HCT116 (cell line): ENCODE results near the gene CA10.

ENCODE experiments used
- CTCF ChIP-seq, 3 experiments: fragments of 200-600 bp in 1 of 3; sonication (generic) in 1 of 3; IDR thresholded peaks in 2 of 3; conservative IDR thresholded peaks in 1 of 3; 2 replicates each; pipeline ENCODE4 v1.5.1; 2012 to 2017; ENCODE audit warnings: low read depth in 2 of 3, low read length in 2 of 3, antibody characterized with exemption in 1 of 3, borderline replicate concordance in 1 of 3, control low read depth in 1 of 3, mild to moderate bottlenecking in 1 of 3, mixed read lengths in 1 of 3, mixed run types in 1 of 3, moderate library complexity in 1 of 3; ENCODE audit not compliant: insufficient read depth in 1 of 3
- EGR1 ChIP-seq: IDR thresholded peaks from 2 replicates; pipeline ENCODE4 v1.6.1; 2012; ENCODE audit warnings: low read depth
- EZH2 ChIP-seq: fragments of 200-600 bp; sonication (generic); IDR thresholded peaks from 2 replicates; pipeline ENCODE4 v1.6.1; 2017; ENCODE audit warnings: antibody characterized with exemption, mixed run types
- EZH2phosphoT487 ChIP-seq: fragments of 200-600 bp; IDR thresholded peaks from 2 replicates; pipeline ENCODE4 v1.6.1; 2018; ENCODE audit warnings: antibody characterized with exemption, borderline replicate concordance
- MAX ChIP-seq: IDR thresholded peaks from 2 replicates; pipeline ENCODE4 v1.6.1; 2012
- POLR2A ChIP-seq: IDR thresholded peaks from 2 replicates; pipeline ENCODE4 v1.7.0; 2011; ENCODE audit warnings: borderline replicate concordance; ENCODE audit not compliant: insufficient read depth, insufficient read length; ENCODE audit errors: extremely low read depth
- POLR2AphosphoS5 ChIP-seq: IDR thresholded peaks from 2 replicates; pipeline ENCODE4 v1.6.1; 2011; ENCODE audit warnings: mild to moderate bottlenecking, low read depth, low read length, moderate library complexity
- RAD21 ChIP-seq: IDR thresholded peaks from 2 replicates; pipeline ENCODE4 v1.6.1; 2012; ENCODE audit warnings: low read depth, mild to moderate bottlenecking
- SRF ChIP-seq: IDR thresholded peaks from 2 replicates; pipeline ENCODE4 v1.6.1; 2012; ENCODE audit warnings: low read depth
- YY1 ChIP-seq: IDR thresholded peaks from 2 replicates; pipeline ENCODE4 v1.6.1; 2011; ENCODE audit warnings: low read length, low read depth, moderate library complexity, mild to moderate bottlenecking; ENCODE audit not compliant: insufficient replicate concordance; ENCODE audit errors: extremely low read depth
- ZFX ChIP-seq: fragments of 450-650 bp; IDR thresholded peaks from 2 replicates; pipeline ENCODE4 v1.6.1; 2017
- ZNF274 ChIP-seq: fragments of 200-500 bp; sonication (Bioruptor generic); IDR thresholded peaks from 2 replicates; pipeline ENCODE4 v1.6.1; 2014; ENCODE audit warnings: mild to moderate bottlenecking, low read depth, low read length, inconsistent platforms

- no peak for TF ChIP-seq CTCF (IDR thresholded peaks at IDR 0.05 in 2 of 3, conservative IDR thresholded peaks at IDR 0.05 in 1 of 3; ENCODE audit: borderline replicate concordance in 1 of 3, insufficient read depth in 1 of 3, low read depth in 2 of 3, low read length in 2 of 3)
- no peak for TF ChIP-seq EZH2
- no peak for TF ChIP-seq EZH2phosphoT487
- no peak for TF ChIP-seq POLR2A
- no peak for TF ChIP-seq ZNF274
- TF ChIP-seq RAD21 = no peak
- TF ChIP-seq POLR2AphosphoS5 = no peak
- no peak for TF ChIP-seq ZFX
- no peak for TF ChIP-seq EGR1
- no peak for TF ChIP-seq YY1
- no peak for TF ChIP-seq MAX
- no peak for TF ChIP-seq SRF
These were observed 339.7 kb downstream of the CA10 start for GRCh38 chr17:51818777-51819176.
